Measurements from ENCODE around the gene FGF21. TPM values are rescaled to one million over a fixed set of nuclear protein-coding genes. Genes with fewer than 3 reads are reported as not detected.

FGF21 gene
- total RNA-seq, 4 donors from 2014 or later, result not detected

DNA sequence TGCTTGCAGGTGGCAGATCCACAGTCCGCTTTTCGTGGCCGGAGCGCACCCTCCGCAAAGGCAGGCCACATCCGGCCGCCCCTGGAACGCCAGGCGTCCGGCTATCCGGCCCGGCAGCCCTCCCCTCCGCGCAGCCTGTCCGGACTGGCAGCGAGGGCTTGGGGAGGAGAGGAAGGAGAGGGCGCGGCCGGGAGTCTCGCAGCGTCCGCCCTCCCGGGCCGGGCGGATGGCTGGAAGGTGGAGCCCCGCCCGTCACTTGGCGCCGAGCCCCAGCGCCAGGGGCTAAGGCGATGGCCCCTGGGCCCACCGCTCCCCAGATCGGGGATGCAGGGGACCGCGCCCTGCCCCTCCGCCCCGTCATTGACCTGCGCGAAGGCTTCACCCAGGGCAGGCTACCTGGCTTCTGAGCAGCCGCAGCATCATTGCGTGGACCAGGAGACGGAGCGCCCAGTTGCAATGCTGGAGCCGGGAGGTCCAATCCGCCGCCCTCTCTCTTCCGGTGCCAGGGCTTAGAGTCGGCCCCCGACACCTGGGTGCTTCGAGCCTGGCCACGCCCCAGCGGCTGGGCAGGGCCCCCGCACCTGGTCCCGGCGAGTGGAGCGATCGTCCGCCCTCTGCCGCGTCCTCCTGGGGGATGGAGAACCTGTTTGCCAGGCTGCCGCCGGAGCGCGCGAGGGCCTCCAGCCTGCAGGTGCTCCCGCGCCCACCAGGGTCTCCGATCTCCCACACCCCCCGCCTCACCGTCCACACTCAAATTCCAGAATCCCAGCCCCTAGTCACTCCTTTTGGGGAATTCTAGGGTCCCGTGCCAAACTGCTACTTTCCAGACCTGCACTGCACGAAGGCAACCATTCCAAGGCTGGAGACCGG is 2.6 kb upstream of the FGF21 start, which contains the start of gene FUT1:
Gene FUT1 (minus strand): TSS at position 146 of the 870 bp plus-strand sequence. CDS start 1,360 bp downstream, outside the sequence.
- H3K27me3 ChIP-seq, result peaks cover 0 to 72% (median 24%) of the 10 kb centered on the region in 4 donors
- DNase-seq (ENCODE audit: extremely low spot score), result no peak
- peaks cover 10 to 22% (median 15%) of the 10 kb centered on the region in 4 donors for H3K4me1 ChIP-seq
- peak within 1 kb of the TSS in 3 of 4 donors; percentile 30 to 61 (median 51) for H3K27ac ChIP-seq (replicated peaks in 1 of 4)
- peaks cover 0 to 23% (median 0%) of the 10 kb centered on the region in 4 donors for H3K36me3 ChIP-seq
- peak within 1 kb of the TSS; percentile 38 to 60 (median 48) for H3K4me3 ChIP-seq
- 13% methylated on average over 28 of the region's 73 CpGs for WGBS
- intact Hi-C loops (cut with DNase I), result no loop called here
- TF ChIP-seq EP300 (IDR thresholded peaks at IDR 0.05), result no peak
- TF ChIP-seq, protein P1, sequence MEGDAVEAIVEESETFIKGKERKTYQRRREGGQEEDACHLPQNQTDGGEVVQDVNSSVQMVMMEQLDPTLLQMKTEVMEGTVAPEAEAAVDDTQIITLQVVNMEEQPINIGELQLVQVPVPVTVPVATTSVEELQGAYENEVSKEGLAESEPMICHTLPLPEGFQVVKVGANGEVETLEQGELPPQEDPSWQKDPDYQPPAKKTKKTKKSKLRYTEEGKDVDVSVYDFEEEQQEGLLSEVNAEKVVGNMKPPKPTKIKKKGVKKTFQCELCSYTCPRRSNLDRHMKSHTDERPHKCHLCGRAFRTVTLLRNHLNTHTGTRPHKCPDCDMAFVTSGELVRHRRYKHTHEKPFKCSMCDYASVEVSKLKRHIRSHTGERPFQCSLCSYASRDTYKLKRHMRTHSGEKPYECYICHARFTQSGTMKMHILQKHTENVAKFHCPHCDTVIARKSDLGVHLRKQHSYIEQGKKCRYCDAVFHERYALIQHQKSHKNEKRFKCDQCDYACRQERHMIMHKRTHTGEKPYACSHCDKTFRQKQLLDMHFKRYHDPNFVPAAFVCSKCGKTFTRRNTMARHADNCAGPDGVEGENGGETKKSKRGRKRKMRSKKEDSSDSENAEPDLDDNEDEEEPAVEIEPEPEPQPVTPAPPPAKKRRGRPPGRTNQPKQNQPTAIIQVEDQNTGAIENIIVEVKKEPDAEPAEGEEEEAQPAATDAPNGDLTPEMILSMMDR (IDR thresholded peaks at IDR 0.05), result no peak
- TF ChIP-seq POLR2AphosphoS5 (IDR thresholded peaks at IDR 0.05), result peak; percentile 65 to 69
- H3K9me3 ChIP-seq, result no peaks in the 10 kb centered on the region

DNA sequence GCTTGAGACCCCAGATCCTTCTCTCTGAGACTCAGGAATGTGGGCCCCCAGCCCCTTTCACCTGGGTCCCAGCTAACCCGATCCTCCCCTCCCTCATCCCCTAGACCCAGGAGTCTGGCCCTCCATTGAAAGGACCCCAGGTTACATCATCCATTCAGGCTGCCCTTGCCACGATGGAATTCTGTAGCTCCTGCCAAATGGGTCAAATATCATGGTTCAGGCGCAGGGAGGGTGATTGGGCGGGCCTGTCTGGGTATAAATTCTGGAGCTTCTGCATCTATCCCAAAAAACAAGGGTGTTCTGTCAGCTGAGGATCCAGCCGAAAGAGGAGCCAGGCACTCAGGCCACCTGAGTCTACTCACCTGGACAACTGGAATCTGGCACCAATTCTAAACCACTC is 463 bp downstream of the FGF21 start:
- DNase-seq (ENCODE audit: extremely low spot score), result no peak
- Histone ChIP-seq H3K27me3 (peaks cover 0 to 50% (median 22%) of the 10 kb centered on the region in 4 donors), H3K4me3 (no peak overlapping the region), H3K27ac (replicated peaks in 1 of 4) (no peak overlapping the region), H3K36me3 (peaks cover 0 to 4% (median 0%) of the 10 kb centered on the region in 4 donors), H3K4me1 (peaks cover 14 to 27% (median 15%) of the 10 kb centered on the region in 4 donors), H3K9me3 (no peaks in the 10 kb centered on the region)
- WGBS, result 79% methylated on average over 4 of the region's 5 CpGs
- TF ChIP-seq POLR2AphosphoS5 (IDR thresholded peaks at IDR 0.05) (no peak), EP300 (IDR thresholded peaks at IDR 0.05) (no peak), POLR2A (IDR thresholded peaks at IDR 0.05; ENCODE audit: low read depth) (no peak)
- TF ChIP-seq, protein P1 (IDR thresholded peaks at IDR 0.05), result no peak
- intact Hi-C loops (cut with DNase I), result no loop called here

DNA sequence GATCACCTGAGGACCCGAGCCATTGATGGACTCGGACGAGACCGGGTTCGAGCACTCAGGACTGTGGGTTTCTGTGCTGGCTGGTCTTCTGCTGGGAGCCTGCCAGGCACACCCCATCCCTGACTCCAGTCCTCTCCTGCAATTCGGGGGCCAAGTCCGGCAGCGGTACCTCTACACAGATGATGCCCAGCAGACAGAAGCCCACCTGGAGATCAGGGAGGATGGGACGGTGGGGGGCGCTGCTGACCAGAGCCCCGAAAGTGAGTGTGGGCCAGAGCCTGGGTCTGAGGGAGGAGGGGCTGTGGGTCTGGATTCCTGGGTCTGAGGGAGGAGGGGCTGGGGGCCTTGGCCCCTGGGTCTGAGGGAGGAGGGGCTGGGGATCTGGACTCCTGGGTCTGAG is 888 bp downstream of the FGF21 start:
- DNase-seq (ENCODE audit: extremely low spot score), result no peak
- Histone ChIP-seq H3K4me3 (no peak overlapping the region), H3K9me3 (no peaks in the 10 kb centered on the region), H3K27me3 (peaks cover 0 to 45% (median 18%) of the 10 kb centered on the region in 4 donors), H3K27ac (replicated peaks in 1 of 4) (no peak overlapping the region), H3K4me1 (peaks cover 14 to 27% (median 15%) of the 10 kb centered on the region in 4 donors), H3K36me3 (no peaks in the 10 kb centered on the region)
- intact Hi-C loops (cut with DNase I), result no loop called here
- 49% methylated on average over 5 of the region's 11 CpGs for WGBS
- TF ChIP-seq, protein P1 (IDR thresholded peaks at IDR 0.05), result no peak
- TF ChIP-seq EP300 (IDR thresholded peaks at IDR 0.05), result no peak
- TF ChIP-seq POLR2A (IDR thresholded peaks at IDR 0.05; ENCODE audit: low read depth), result no peak
- no peak for TF ChIP-seq POLR2AphosphoS5 (IDR thresholded peaks at IDR 0.05)

DNA sequence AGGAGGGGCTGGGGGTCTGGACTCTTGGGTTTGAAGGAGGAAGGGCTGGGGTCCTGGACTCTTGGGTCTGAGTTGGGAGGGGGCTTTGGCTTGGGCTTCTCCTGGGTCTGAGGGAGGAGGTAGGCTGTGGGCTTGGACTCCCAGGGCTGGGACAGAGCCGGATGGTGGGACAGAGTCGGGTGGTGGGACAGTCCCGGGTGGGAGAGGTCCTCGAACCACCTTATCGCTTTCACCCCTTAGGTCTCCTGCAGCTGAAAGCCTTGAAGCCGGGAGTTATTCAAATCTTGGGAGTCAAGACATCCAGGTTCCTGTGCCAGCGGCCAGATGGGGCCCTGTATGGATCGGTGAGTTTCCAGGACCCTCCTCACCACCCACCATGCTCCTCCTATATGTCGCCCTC is 1.4 kb downstream of the FGF21 start:
- 77% methylated on average over 9 of the region's 9 CpGs for WGBS
- TF ChIP-seq EP300 (IDR thresholded peaks at IDR 0.05) (no peak), POLR2A (IDR thresholded peaks at IDR 0.05; ENCODE audit: low read depth) (no peak), POLR2AphosphoS5 (IDR thresholded peaks at IDR 0.05) (no peak)
- TF ChIP-seq, protein P1 (IDR thresholded peaks at IDR 0.05), result no peak
- Histone ChIP-seq H3K27ac (replicated peaks in 1 of 4) (no peak overlapping the region), H3K4me1 (peaks cover 14 to 23% (median 15%) of the 10 kb centered on the region in 4 donors), H3K9me3 (no peaks in the 10 kb centered on the region), H3K27me3 (peaks cover 0 to 41% (median 15%) of the 10 kb centered on the region in 4 donors), H3K4me3 (no peak overlapping the region), H3K36me3 (no peaks in the 10 kb centered on the region)
- intact Hi-C loops (cut with DNase I), result no loop called here
- no peak for DNase-seq (ENCODE audit: extremely low spot score)

Data from esophagus muscularis mucosa (tissue), 4 donors.